NCI-H526 treated with DMSO at 0.1 percent for 48 hours (cell line): ENCODE data around the gene CLIC4.
"Not testable (repeated sequence)": the region's sequence is repeated elsewhere in the genome, so short reads cannot be mapped to it uniquely, and the experiment has no call there.

ENCODE experiments used
- DNase-seq: peaks from one replicate; lab custom pipeline; 2025; lab: John Stamatoyannopoulos, UW

CLIC4 gene

GRCh38 chr1:24878775-24879742 is 133.8 kb downstream of the CLIC4 start:
- no peak for DNase-seq

GRCh38 chr1:24881034-24881433 is 135.8 kb downstream of the CLIC4 start:
- DNase-seq = no peak

- DNase-seq = no peak
Measured at GRCh38 chr1:24884751-24885150, 139.5 kb downstream of the CLIC4 start.

GRCh38 chr1:24886241-24886640 is 141.0 kb downstream of the CLIC4 start:
- no peak for DNase-seq

GRCh38 chr1:24888061-24888970 is 143.1 kb downstream of the CLIC4 start:
- DNase-seq = no peak

- DNase-seq = no peak
Measured at GRCh38 chr1:24888971-24889676, 143.9 kb downstream of the CLIC4 start.

- no peak for DNase-seq
Measured at GRCh38 chr1:24890887-24891286, 145.6 kb downstream of the CLIC4 start.

- not testable (repeated sequence) for DNase-seq
Measured at GRCh38 chr1:24891367-24891766, 146.1 kb downstream of the CLIC4 start.

- DNase-seq = no peak
Measured at GRCh38 chr1:24892188-24893153, 147.2 kb downstream of the CLIC4 start.

GRCh38 chr1:24893431-24893830 is 148.2 kb downstream of the CLIC4 start:
- DNase-seq = no peak
